ENCODE data around the gene CTTNBP2.

The CTTNBP2 gene

GRCh38 chr7:117872561-117873309 is 506 bp downstream of the CTTNBP2 start:
- DNase-seq (ENCODE audit: extremely low spot score, insufficient read length, low read depth) (no peak), FAIRE-seq (no peak)

GRCh38 chr7:117871778-117872538 is 1.3 kb downstream of the CTTNBP2 start:
- FAIRE-seq = no peak
- DNase-seq (ENCODE audit: extremely low spot score, insufficient read length, low read depth) = no peak

- no peak for DNase-seq (ENCODE audit: extremely low spot score, insufficient read length, low read depth)
- no peak for FAIRE-seq
These were observed 1.9 kb downstream of the CTTNBP2 start for GRCh38 chr7:117871401-117871777.

GRCh38 chr7:117870448-117871130 is 2.7 kb downstream of the CTTNBP2 start:
- FAIRE-seq (no peak), DNase-seq (ENCODE audit: extremely low spot score, insufficient read length, low read depth) (no peak)

- DNase-seq (ENCODE audit: extremely low spot score, insufficient read length, low read depth) (no peak), FAIRE-seq (no peak)
These were observed 3.9 kb downstream of the CTTNBP2 start for GRCh38 chr7:117869374-117869773.

- FAIRE-seq (no peak), DNase-seq (ENCODE audit: extremely low spot score, insufficient read length, low read depth) (no peak)
These were observed 9.6 kb downstream of the CTTNBP2 start for GRCh38 chr7:117863618-117864017.

- DNase-seq (ENCODE audit: extremely low spot score, insufficient read length, low read depth) = no peak
- FAIRE-seq = no peak
These were observed 10.9 kb downstream of the CTTNBP2 start for GRCh38 chr7:117862378-117862777.

- no peak for FAIRE-seq
These were observed 13.9 kb downstream of the CTTNBP2 start for GRCh38 chr7:117859246-117859812.

GRCh38 chr7:117858712-117859111 is 14.5 kb downstream of the CTTNBP2 start:
- FAIRE-seq = no peak
- DNase-seq (ENCODE audit: extremely low spot score, insufficient read length, low read depth) = no peak

More at GRCh38 chr7:117859246-117859812, 13.9 kb downstream of the CTTNBP2 start:
- DNase-seq (ENCODE audit: extremely low spot score, insufficient read length, low read depth) = no peak

GRCh38 chr7:117857718-117858117 is 15.5 kb downstream of the CTTNBP2 start:
- FAIRE-seq = no peak

GRCh38 chr7:117856196-117856595 is 17.0 kb downstream of the CTTNBP2 start:
- DNase-seq (ENCODE audit: extremely low spot score, insufficient read length, low read depth) = no peak
- FAIRE-seq = no peak

More at GRCh38 chr7:117857718-117858117, 15.5 kb downstream of the CTTNBP2 start:
- DNase-seq (ENCODE audit: extremely low spot score, insufficient read length, low read depth) = no peak

- FAIRE-seq (no peak), DNase-seq (ENCODE audit: extremely low spot score, insufficient read length, low read depth) (no peak)
These were observed 19.1 kb downstream of the CTTNBP2 start for GRCh38 chr7:117854186-117854585.

- FAIRE-seq (no peak), DNase-seq (ENCODE audit: extremely low spot score, insufficient read length, low read depth) (no peak)
These were observed 24.3 kb downstream of the CTTNBP2 start for GRCh38 chr7:117848941-117849340.

GRCh38 chr7:117844678-117845077 is 28.6 kb downstream of the CTTNBP2 start:
- FAIRE-seq (no peak), DNase-seq (ENCODE audit: extremely low spot score, insufficient read length, low read depth) (no peak)

GRCh38 chr7:117841611-117842010 is 31.6 kb downstream of the CTTNBP2 start:
- FAIRE-seq (no peak), DNase-seq (ENCODE audit: extremely low spot score, insufficient read length, low read depth) (no peak)

- DNase-seq (ENCODE audit: extremely low spot score, insufficient read length, low read depth) = no peak
- no peak for FAIRE-seq
These were observed 32.2 kb downstream of the CTTNBP2 start for GRCh38 chr7:117841011-117841410.

GRCh38 chr7:117839507-117839906 is 33.7 kb downstream of the CTTNBP2 start:
- DNase-seq (ENCODE audit: extremely low spot score, insufficient read length, low read depth) (no peak), FAIRE-seq (peak; percentile 79)

GRCh38 chr7:117837841-117838240 is 35.4 kb downstream of the CTTNBP2 start:
- no peak for DNase-seq (ENCODE audit: extremely low spot score, insufficient read length, low read depth)
- FAIRE-seq = peak; percentile 92

- peak; percentile 63 for FAIRE-seq
- no peak for DNase-seq (ENCODE audit: extremely low spot score, insufficient read length, low read depth)
These were observed 38.1 kb downstream of the CTTNBP2 start for GRCh38 chr7:117835016-117835664.

GRCh38 chr7:117830422-117830954 is 42.8 kb downstream of the CTTNBP2 start:
- FAIRE-seq = no peak
- no peak for DNase-seq (ENCODE audit: extremely low spot score, insufficient read length, low read depth)

Data from GM18507 (cell line).